Measurements from ENCODE around the gene PLPPR2.
"Not testable (repeated sequence)": the region's sequence is repeated elsewhere in the genome, so short reads cannot be mapped to it uniquely, and the experiment has no call there.

The PLPPR2 gene

DNA sequence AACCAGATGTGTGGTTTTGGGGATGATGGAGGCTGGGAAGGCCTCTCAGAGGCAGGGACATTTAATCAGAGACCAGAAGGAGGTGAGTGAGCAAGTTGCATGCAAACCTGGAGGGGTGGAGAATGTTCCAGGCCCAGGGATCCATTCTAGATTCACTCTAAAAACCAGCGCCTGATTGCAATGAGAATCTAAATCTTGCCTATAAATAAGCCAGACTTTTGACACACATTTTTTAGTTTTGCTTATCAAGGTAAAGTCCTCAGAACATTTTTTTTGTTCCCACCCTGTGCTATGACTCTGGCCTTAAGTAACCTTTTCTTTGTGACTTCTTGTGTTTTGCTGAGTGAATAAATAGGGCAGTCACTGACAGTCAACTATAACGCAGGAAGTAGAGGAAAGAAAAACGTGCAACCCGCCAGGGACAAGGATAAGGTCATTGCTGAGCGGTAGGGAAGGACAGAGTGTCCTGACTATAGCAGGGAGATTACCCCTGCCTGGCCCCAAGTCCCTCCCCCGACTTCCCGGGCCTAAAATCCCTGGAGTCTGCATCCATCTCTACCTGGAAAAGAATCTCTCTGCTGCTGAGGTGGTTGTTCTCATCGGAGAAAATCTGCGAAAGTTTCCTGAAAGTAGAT is 49.5 kb downstream of the PLPPR2 start:
- Mint-ChIP-seq H3K27ac (ENCODE audit: low read depth) (no peak overlapping the region), H3K9me3 (no peaks in the 10 kb centered on the region), H3K4me3 (no peak overlapping the region), H3K4me1 (no peaks in the 10 kb centered on the region), H3K27me3 (peaks cover 18% of the 10 kb centered on the region), H3K36me3 (ENCODE audit: insufficient read depth) (peaks cover 3% of the 10 kb centered on the region)
- no peak for DNase-seq (ENCODE audit: low spot score in 2 of 2)
- no peak for ATAC-seq (replicated peaks; ENCODE audit: extremely low read depth, poor library complexity, severe bottlenecking)

DNA sequence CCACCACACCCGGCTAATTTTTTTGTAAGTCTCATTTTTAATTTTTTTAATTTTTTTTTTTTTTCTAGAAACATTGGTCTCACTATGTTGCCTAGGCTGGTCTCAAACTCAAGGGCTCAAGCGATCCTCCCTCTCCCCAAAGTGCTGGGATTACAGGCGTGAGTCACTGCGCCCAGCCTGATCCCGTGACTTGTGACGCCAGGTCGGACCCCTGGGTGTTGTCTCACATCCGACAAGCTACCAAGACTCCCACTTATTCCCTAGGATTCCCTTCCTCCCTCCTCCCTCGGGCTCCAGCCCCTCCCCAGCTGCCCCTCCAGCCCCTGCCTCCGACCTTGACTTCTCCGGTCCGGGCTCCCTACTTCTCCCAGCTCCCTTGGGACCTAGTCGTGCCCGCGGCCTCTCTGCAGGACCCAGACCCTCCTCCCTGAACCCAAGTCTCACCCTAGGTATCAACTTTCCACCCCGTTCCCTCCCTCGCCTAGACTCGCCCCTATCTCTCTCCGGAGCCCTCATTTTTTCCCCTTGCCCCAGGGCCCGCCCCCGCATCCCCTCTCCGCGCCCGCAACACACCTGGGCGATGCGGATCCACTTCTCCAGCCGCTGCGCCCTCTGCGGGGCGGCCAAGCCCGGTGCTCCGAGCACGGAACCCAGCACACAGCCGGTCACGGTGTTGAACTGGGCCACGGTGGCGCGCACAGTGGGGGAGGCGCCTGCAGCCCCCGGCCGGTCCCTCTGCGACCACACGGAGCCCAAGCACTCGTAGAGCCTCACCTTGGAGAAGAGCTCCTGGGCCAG is 50.8 kb downstream of the PLPPR2 start:
- Mint-ChIP-seq H3K4me3 (no peak overlapping the region), H3K27ac (ENCODE audit: low read depth) (no peak overlapping the region), H3K36me3 (ENCODE audit: insufficient read depth) (peaks cover 1% of the 10 kb centered on the region), H3K27me3 (peaks cover 19% of the 10 kb centered on the region), H3K9me3 (no peaks in the 10 kb centered on the region), H3K4me1 (no peaks in the 10 kb centered on the region)
- ATAC-seq (replicated peaks; ENCODE audit: extremely low read depth, poor library complexity, severe bottlenecking) (no peak), DNase-seq (ENCODE audit: low spot score in 2 of 2) (no peak)

DNA sequence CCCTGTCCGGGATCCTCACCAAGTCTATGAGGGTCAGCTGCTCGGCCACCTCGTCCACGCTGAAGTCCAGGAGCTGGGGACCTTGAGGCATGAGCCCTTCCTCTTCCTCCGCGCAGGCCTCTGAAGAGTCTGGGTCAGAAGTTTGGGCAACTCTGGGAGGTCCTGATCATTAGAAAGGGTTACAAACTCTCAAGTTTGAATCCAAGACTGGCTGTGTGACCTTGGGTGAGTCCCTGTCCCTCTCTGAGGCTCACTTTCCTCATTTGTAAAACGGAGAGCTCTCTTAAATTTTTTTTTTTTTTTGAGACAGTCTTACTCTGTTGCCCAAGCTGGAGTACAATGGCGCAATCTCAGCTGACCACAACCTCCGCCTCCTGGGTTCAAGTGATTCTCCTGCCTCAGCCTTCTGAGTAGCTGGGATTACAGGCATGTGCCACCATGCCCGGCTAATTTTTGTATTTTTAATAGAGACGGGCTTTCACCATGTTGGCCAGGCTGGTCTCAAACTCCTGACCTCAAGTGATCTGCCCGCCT is 51.5 kb downstream of the PLPPR2 start:
- H3K27ac Mint-ChIP-seq (ENCODE audit: low read depth); H3K4me3 Mint-ChIP-seq; H3K4me1 Mint-ChIP-seq; ATAC-seq (replicated peaks; ENCODE audit: extremely low read depth, poor library complexity, severe bottlenecking); H3K36me3 Mint-ChIP-seq (ENCODE audit: insufficient read depth); DNase-seq (ENCODE audit: low spot score in 2 of 2); H3K9me3 Mint-ChIP-seq: not testable (repeated sequence)
- H3K27me3 Mint-ChIP-seq, result peaks cover 23% of the 10 kb centered on the region

DNA sequence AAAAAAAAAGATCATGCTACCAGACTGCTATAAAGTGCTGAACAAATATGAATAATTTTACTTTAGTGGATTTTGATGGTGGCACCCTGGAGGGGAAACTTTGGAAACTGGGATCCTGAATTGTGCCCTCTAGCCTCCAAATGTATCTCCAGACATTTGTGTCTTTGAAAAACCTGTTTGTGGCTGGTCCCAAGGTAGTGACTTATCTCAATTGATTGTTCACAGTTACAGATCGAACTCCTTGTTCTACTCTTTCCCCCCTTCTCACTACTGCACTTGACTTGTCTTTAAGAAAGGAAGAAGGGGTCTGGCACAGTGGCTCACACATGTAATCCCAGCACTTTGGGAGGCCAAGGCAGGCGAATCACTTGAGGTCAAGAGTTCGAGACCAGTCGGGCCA is 53.4 kb downstream of the PLPPR2 start:
- H3K36me3 Mint-ChIP-seq (ENCODE audit: insufficient read depth), result peaks cover 1% of the 10 kb centered on the region
- ATAC-seq (replicated peaks; ENCODE audit: extremely low read depth, poor library complexity, severe bottlenecking) (no peak), DNase-seq (ENCODE audit: low spot score in 2 of 2) (no peak)
- H3K4me3 Mint-ChIP-seq, result no peak overlapping the region
- peaks cover 23% of the 10 kb centered on the region for H3K27me3 Mint-ChIP-seq
- H3K4me1 Mint-ChIP-seq, result no peaks in the 10 kb centered on the region
- H3K9me3 Mint-ChIP-seq, result no peaks in the 10 kb centered on the region
- no peak overlapping the region for H3K27ac Mint-ChIP-seq (ENCODE audit: low read depth)

DNA sequence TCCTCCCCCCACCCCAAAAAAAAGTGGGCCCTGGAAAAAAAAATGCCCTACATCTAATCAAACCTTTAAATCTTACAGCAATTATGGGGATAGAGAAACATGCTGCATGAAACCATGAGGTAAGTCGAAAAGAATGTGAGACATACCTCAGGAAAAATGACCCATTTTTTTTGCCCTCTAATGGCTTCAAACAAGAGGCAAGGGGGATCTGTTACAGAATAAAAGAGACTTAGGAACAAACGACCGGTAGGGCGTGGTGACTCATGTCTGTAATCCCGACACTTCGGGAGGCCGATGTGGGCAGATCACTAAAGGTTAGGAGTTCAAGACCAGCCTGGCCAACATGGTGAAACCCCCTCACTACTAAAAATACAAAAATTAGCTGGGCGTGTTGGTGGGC is 55.5 kb downstream of the PLPPR2 start:
- Mint-ChIP-seq H3K27ac (ENCODE audit: low read depth) (no peak overlapping the region), H3K36me3 (ENCODE audit: insufficient read depth) (peaks cover 1% of the 10 kb centered on the region)

DNA sequence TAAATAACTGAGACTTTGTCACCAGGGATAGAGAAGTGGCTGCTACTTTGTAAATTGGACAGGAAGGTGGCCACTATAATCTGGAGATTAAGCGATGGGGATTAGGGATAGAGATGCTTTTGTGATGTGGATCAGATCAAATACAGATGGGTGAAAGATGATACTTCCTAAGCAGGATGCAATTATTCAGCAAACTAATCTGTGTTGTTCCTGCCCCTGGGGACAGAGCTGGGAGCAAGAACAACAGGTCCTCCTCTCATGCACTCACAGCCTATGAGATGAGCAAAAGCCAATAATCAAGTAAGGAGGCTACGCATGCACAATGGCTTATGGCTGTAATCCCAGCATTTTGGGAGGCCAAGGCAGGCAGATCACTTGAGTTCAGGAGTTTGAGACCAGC is 59.3 kb downstream of the PLPPR2 start:
- Mint-ChIP-seq H3K4me1 (no peaks in the 10 kb centered on the region), H3K27ac (ENCODE audit: low read depth) (no peak overlapping the region), H3K36me3 (ENCODE audit: insufficient read depth) (no peaks in the 10 kb centered on the region), H3K9me3 (no peaks in the 10 kb centered on the region), H3K4me3 (no peak overlapping the region), H3K27me3 (peaks cover 49% of the 10 kb centered on the region)
- DNase-seq (ENCODE audit: low spot score in 2 of 2) (no peak), ATAC-seq (replicated peaks; ENCODE audit: extremely low read depth, poor library complexity, severe bottlenecking) (no peak)

More for the DNA sequence above, 55.5 kb downstream of the PLPPR2 start:
- H3K4me1 Mint-ChIP-seq, result no peaks in the 10 kb centered on the region
- peaks cover 23% of the 10 kb centered on the region for H3K27me3 Mint-ChIP-seq
- ATAC-seq (replicated peaks; ENCODE audit: extremely low read depth, poor library complexity, severe bottlenecking), result no peak
- DNase-seq (ENCODE audit: low spot score in 2 of 2), result no peak
- H3K4me3 Mint-ChIP-seq, result no peak overlapping the region
- H3K9me3 Mint-ChIP-seq, result no peaks in the 10 kb centered on the region

Measured in central memory CD8-positive, alpha-beta T cell (primary cell).